MM.1S (cell line): ENCODE results near the gene CLEC16A.

ENCODE experiments used
- DNase-seq: peaks from one replicate; pipeline ENCODE4 v3.0.0-alpha.2; 2015
- H2AFZ ChIP-seq: fragments of 300-600 bp; sonication (generic); 2 replicates; pipeline ENCODE4 v1.6.0; 2016; ENCODE audit warnings: antibody characterized with exemption, low read length
- H3F3A ChIP-seq: fragments of 300-600 bp; sonication (generic); 2 replicates; pipeline ENCODE4 v1.6.1; 2016; ENCODE audit warnings: mild to moderate bottlenecking, antibody characterized with exemption, low read length, moderate library complexity, mixed read lengths; ENCODE audit not compliant: insufficient read depth
- H3K27ac ChIP-seq: fragments of 300-600 bp; sonication (generic); 2 replicates; pipeline ENCODE4 v1.5.1; 2016; ENCODE audit warnings: mild to moderate bottlenecking, low read length
- H3K27me3 ChIP-seq: fragments of 300-600 bp; sonication (generic); replicated peaks from 2 replicates; pipeline ENCODE4 v1.6.0; 2016; ENCODE audit warnings: low read length; ENCODE audit not compliant: insufficient read depth
- H3K36me3 ChIP-seq: fragments of 300-600 bp; sonication (generic); replicated peaks from 2 replicates; pipeline ENCODE4 v1.6.1; 2016; ENCODE audit warnings: mild to moderate bottlenecking, low read length, mixed read lengths; ENCODE audit not compliant: insufficient read depth
- H3K4me1 ChIP-seq: fragments of 300-600 bp; sonication (generic); 2 replicates; pipeline ENCODE4 v1.6.1; 2016; ENCODE audit warnings: low read length, mixed read lengths
- H3K4me2 ChIP-seq: fragments of 300-600 bp; sonication (generic); 2 replicates; pipeline ENCODE4 v1.6.0; 2016; ENCODE audit warnings: low read depth, low read length
- H3K4me3 ChIP-seq: fragments of 300-600 bp; sonication (generic); 2 replicates; pipeline ENCODE4 v1.5.1; 2016; ENCODE audit warnings: low read length, mixed read lengths
- H3K79me2 ChIP-seq: fragments of 300-600 bp; sonication (generic); 2 replicates; pipeline ENCODE4 v1.6.1; 2016; ENCODE audit warnings: mixed run types, low read length, mixed read lengths
- H3K9ac ChIP-seq: fragments of 300-600 bp; sonication (generic); 2 replicates; pipeline ENCODE4 v1.6.1; 2016; ENCODE audit warnings: low read length, mixed read lengths
- H3K9me2 ChIP-seq: fragments of 300-600 bp; sonication (generic); replicated peaks from 2 replicates; pipeline ENCODE4 v1.6.1; 2016; ENCODE audit warnings: mild to moderate bottlenecking, low read length, mixed read lengths; ENCODE audit not compliant: insufficient read depth
- H3K9me3 ChIP-seq: fragments of 300-600 bp; sonication (generic); replicated peaks from 2 replicates; pipeline ENCODE4 v1.6.1; 2016; ENCODE audit warnings: mild to moderate bottlenecking, low read length, mixed read lengths; ENCODE audit not compliant: insufficient read depth
- H4K20me1 ChIP-seq: fragments of 300-600 bp; sonication (generic); 2 replicates; pipeline ENCODE4 v1.6.1; 2016; ENCODE audit warnings: mild to moderate bottlenecking, low read length, moderate library complexity, mixed read lengths; ENCODE audit not compliant: insufficient read depth
- CTCF ChIP-seq: fragments of 300-600 bp; sonication (generic); IDR thresholded peaks from 2 replicates; pipeline ENCODE4 v1.5.1; 2016; ENCODE audit warnings: antibody characterized with exemption, low read length, mixed read lengths
- EZH2 ChIP-seq: fragments of 300-600 bp; sonication (generic); optimal IDR thresholded peaks from 2 replicates; pipeline ENCODE3; 2017; ENCODE audit warnings: low read depth, mild to moderate bottlenecking, antibody characterized with exemption, low read length, mixed read lengths
- EZH2phosphoT487 ChIP-seq: fragments of 300-600 bp; sonication (generic); IDR thresholded peaks from 2 replicates; pipeline ENCODE4 v1.6.1; 2018; ENCODE audit warnings: antibody characterized with exemption, low read length

Gene CLEC16A

GRCh38 chr16:11175106-11175786 lies 230.9 kb downstream of the CLEC16A start:
- no peak for TF ChIP-seq CTCF
- no peak for TF ChIP-seq EZH2phosphoT487
- TF ChIP-seq EZH2, result no peak
- Histone ChIP-seq H3K79me2 (no peaks in the 10 kb centered on the region), H3K4me2 (no peak overlapping the region), H3F3A (no peaks in the 10 kb centered on the region), H2AFZ (no peak overlapping the region), H3K9me2 (no peaks in the 10 kb centered on the region), H3K27me3 (no peaks in the 10 kb centered on the region), H3K9ac (no peak overlapping the region), H4K20me1 (no peaks in the 10 kb centered on the region), H3K36me3 (no peaks in the 10 kb centered on the region), H3K27ac (no peak overlapping the region), H3K4me3 (no peak overlapping the region), H3K9me3 (no peaks in the 10 kb centered on the region), H3K4me1 (no peaks in the 10 kb centered on the region)
- no peak for DNase-seq

- Histone ChIP-seq H3K36me3 (no peaks in the 10 kb centered on the region), H3K9me3 (no peaks in the 10 kb centered on the region), H2AFZ (no peak overlapping the region), H3K4me2 (no peak overlapping the region), H3K9me2 (no peaks in the 10 kb centered on the region), H3K4me3 (no peak overlapping the region), H3K9ac (no peak overlapping the region), H3K79me2 (no peaks in the 10 kb centered on the region), H3F3A (no peaks in the 10 kb centered on the region), H3K4me1 (no peaks in the 10 kb centered on the region), H4K20me1 (no peaks in the 10 kb centered on the region), H3K27ac (no peak overlapping the region), H3K27me3 (no peaks in the 10 kb centered on the region)
- TF ChIP-seq CTCF, result no peak
- DNase-seq, result no peak
These were observed 231.5 kb downstream of the CLEC16A start for GRCh38 chr16:11175787-11176341.

GRCh38 chr16:11177578-11178160 lies 233.3 kb downstream of the CLEC16A start:
- Histone ChIP-seq H3K79me2 (no peaks in the 10 kb centered on the region), H4K20me1 (no peaks in the 10 kb centered on the region), H3F3A (no peaks in the 10 kb centered on the region), H3K9ac (no peak overlapping the region), H3K9me2 (no peaks in the 10 kb centered on the region), H3K4me1 (no peaks in the 10 kb centered on the region), H3K27me3 (no peaks in the 10 kb centered on the region), H3K4me2 (no peak overlapping the region), H3K36me3 (no peaks in the 10 kb centered on the region), H3K9me3 (no peaks in the 10 kb centered on the region), H3K27ac (no peak overlapping the region), H3K4me3 (no peak overlapping the region), H2AFZ (no peak overlapping the region)
- TF ChIP-seq EZH2phosphoT487 (no peak), EZH2 (no peak), CTCF (no peak)
- no peak for DNase-seq
